K562 (cell line): Measurements from ENCODE around the gene LCN15. TPM values are rescaled to one million over a fixed set of nuclear protein-coding genes. Genes with fewer than 3 reads are reported as not detected.

Experiments
- ATAC-seq: fragments of 200-7000 bp; cut with Tn5 transposase; 3 replicates; pipeline ENCODE4 v1.9.1; 2020; ENCODE audit warnings: moderate library complexity
- BruUV-seq: library from RNA; stranded (reverse); fragments of 400-500 nt; replicated peaks from 2 replicates; lab custom pipeline; 2021; lab: Mats Ljungman, UMichigan
- CTCF ChIA-PET: fragments of 300-600 bp; formaldehyde crosslinking; extraction: SDS; loops from one replicate; lab custom pipeline; 2021; ENCODE audit warnings: low intra/inter-chr PET ratio; lab: Yijun Ruan, JAX
- POLR2A ChIA-PET: fragments of 300-600, 350-650 bp; sonication (Branson Sonifier 250); formaldehyde crosslinking; extraction: SDS; loops from one replicate; lab custom pipeline; 2021; ENCODE audit warnings: antibody characterized with exemption, inconsistent platforms; lab: Yijun Ruan, JAX
- DNase-seq, 4 experiments: peaks; one replicate each; pipeline versions ENCODE4 v3.0.0 to v3.0.0-alpha.2; 2011 to 2018; ENCODE audit warnings: low spot score in 3 of 4, mixed read lengths in 3 of 4; ENCODE audit errors: extremely low read depth in 1 of 4
- FAIRE-seq: peaks from 2 replicates; lab custom pipeline; 2011; peaks lifted over from hg19 to GRCh38; lab: Jason Lieb, UNC
- H2AFZ ChIP-seq: 2 replicates; pipeline ENCODE4 v1.6.0; 2011; ENCODE audit warnings: low read depth, low read length, control low read depth, inconsistent platforms
- H3K27ac ChIP-seq: fragments of 200-600 bp; 3 replicates; pipeline ENCODE4 v1.8.0; 2011; ENCODE audit warnings: low read depth, mild to moderate bottlenecking, control low read depth, inconsistent platforms, low read length, moderate library complexity, mixed read lengths; ENCODE audit errors: extremely low read depth
- H3K27me3 ChIP-seq, 2 experiments: fragments of 300-600 bp in 1 of 2; 2 replicates in 1 of 2; 3 replicates in 1 of 2; pipeline versions ENCODE4 v1.6.0 to v1.8.0; 2011; ENCODE audit warnings: inconsistent platforms in 2 of 2, low read length in 2 of 2, mild to moderate bottlenecking in 1 of 2, mixed read lengths in 1 of 2, moderate library complexity in 1 of 2; ENCODE audit not compliant: control insufficient read depth in 2 of 2, insufficient read depth in 2 of 2
- H3K36me3 ChIP-seq: fragments of 300-600 bp; 3 replicates; pipeline ENCODE4 v1.8.0; 2011; ENCODE audit warnings: mild to moderate bottlenecking, low read length, inconsistent platforms; ENCODE audit not compliant: control insufficient read depth, insufficient read depth
- H3K4me1 ChIP-seq, 2 experiments: fragments of 200-600 bp in 1 of 2; replicated peaks in 1 of 2; 2 replicates in 1 of 2; 3 replicates in 1 of 2; pipeline versions ENCODE4 v1.5.1 to v1.8.0; 2011; ENCODE audit warnings: inconsistent platforms in 2 of 2, low read length in 2 of 2, mild to moderate bottlenecking in 1 of 2, mixed read lengths in 1 of 2, moderate library complexity in 1 of 2; ENCODE audit not compliant: control insufficient read depth in 2 of 2, insufficient read depth in 2 of 2
- H3K4me2 ChIP-seq: 2 replicates; pipeline ENCODE4 v1.6.1; 2011; ENCODE audit warnings: low read length, control low read depth, inconsistent platforms, mixed read lengths; ENCODE audit not compliant: insufficient read depth
- H3K4me3 ChIP-seq: fragments of 200-600 bp; sonication (generic), shearing (Covaris generic); 2 replicates; pipeline ENCODE4 v1.5.1; 2016; ENCODE audit warnings: control low read depth, inconsistent platforms
- H3K79me2 ChIP-seq: fragments of 200-600 bp; 3 replicates; pipeline ENCODE4 v1.8.0; 2011; ENCODE audit warnings: low read length, inconsistent platforms; ENCODE audit not compliant: control insufficient read depth, insufficient read depth
- H3K9ac ChIP-seq, 2 experiments: 2 replicates each; pipeline versions ENCODE4 v1.6.0 to v1.6.1; 2011; ENCODE audit warnings: low read depth in 2 of 2, low read length in 2 of 2, control low read depth in 1 of 2, inconsistent platforms in 1 of 2, mild to moderate bottlenecking in 1 of 2, mixed read lengths in 1 of 2; ENCODE audit not compliant: insufficient read depth in 1 of 2
- H3K9me1 ChIP-seq: one replicate; pipeline ENCODE4 v1.6.0; 2011; ENCODE audit warnings: inconsistent platforms, mild to moderate bottlenecking, low read length, moderate library complexity; ENCODE audit not compliant: control insufficient read depth, insufficient read depth
- H3K9me3 ChIP-seq: replicated peaks from 2 replicates; pipeline ENCODE4 v1.5.1; 2011; ENCODE audit warnings: low read depth, low read length, inconsistent platforms; ENCODE audit not compliant: control insufficient read depth, insufficient read depth
- H4K20me1 ChIP-seq: replicated peaks from 2 replicates; pipeline ENCODE4 v1.6.1; 2011; ENCODE audit warnings: low read length, inconsistent platforms, mixed read lengths; ENCODE audit not compliant: control insufficient read depth, insufficient read depth
- FOXK1 ChIP-seq: sonication (generic); formaldehyde crosslinking; IDR thresholded peaks from 2 replicates; pipeline ENCODE4 v1.8.0; 2022; ENCODE audit warnings: missing genetic modification reagents, mild to moderate bottlenecking, borderline replicate concordance
- GTF2F1 ChIP-seq: IDR thresholded peaks from 2 replicates; pipeline ENCODE4 v1.6.1; 2011; ENCODE audit warnings: low read depth, low read length, improper control_type of control experiment
- NR0B1 ChIP-seq: fragments of 450-650 bp; IDR thresholded peaks from one replicate; pipeline ENCODE4 v1.6.1; 2018; ENCODE audit warnings: mild to moderate bottlenecking, moderate library complexity; ENCODE audit not compliant: partially characterized antibody
- PHB2 ChIP-seq: fragments of 450-650 bp; IDR thresholded peaks from 2 replicates; pipeline ENCODE4 v1.6.1; 2017; ENCODE audit warnings: low read depth
- RFX7 ChIP-seq: fragments of 250-450 bp; sonication (Bioruptor Pico); IDR thresholded peaks from 2 replicates; pipeline ENCODE4 v1.5.1; 2021; ENCODE audit warnings: mild to moderate bottlenecking
- RHOXF2B ChIP-seq: fragments of 250-450 bp; sonication (Bioruptor Pico); conservative IDR thresholded peaks from 2 replicates; pipeline ENCODE4 v1.5.1; 2021
- SAP30 ChIP-seq: fragments of 200-600 bp; sonication (generic); IDR thresholded peaks from 2 replicates; pipeline ENCODE4 v1.6.1; 2012; ENCODE audit warnings: borderline replicate concordance, low read depth, mild to moderate bottlenecking, moderate library complexity, low read length, control low read depth, inconsistent platforms; ENCODE audit not compliant: insufficient read depth, poor library complexity, severe bottlenecking
- TCFL5 ChIP-seq: fragments of 250-450 bp; sonication (Bioruptor Pico); conservative IDR thresholded peaks from 2 replicates; pipeline ENCODE4 v1.6.1; 2021; ENCODE audit warnings: mild to moderate bottlenecking, moderate library complexity, matching md5 sums
- TGIF2 ChIP-seq: sonication (generic); formaldehyde crosslinking; IDR thresholded peaks from 2 replicates; pipeline ENCODE4 v1.8.1; 2022; ENCODE audit warnings: mild to moderate bottlenecking, missing genetic modification reagents, moderate library complexity
- ZNF23 ChIP-seq: fragments of 250-450 bp; sonication (Bioruptor Pico); IDR thresholded peaks from 2 replicates; pipeline ENCODE4 v1.4.0; 2020; ENCODE audit warnings: mild to moderate bottlenecking
- ZNF3 ChIP-seq: fragments of 250-450 bp; sonication (Bioruptor Pico); IDR thresholded peaks from 2 replicates; pipeline ENCODE4 v1.5.0; 2021; ENCODE audit warnings: mild to moderate bottlenecking, moderate library complexity
- ZNF764 ChIP-seq: fragments of 250-450 bp; sonication (Bioruptor Pico); IDR thresholded peaks from 2 replicates; pipeline ENCODE4 v1.4.0; 2020; ENCODE audit warnings: low read depth, mild to moderate bottlenecking, moderate library complexity
- WGBS: fragments of 100-300 bp; shearing (Covaris generic); methylation state at CpG from one replicate; pipeline ENCODE4 v1.1.6; 2016; ENCODE audit warnings: low coverage, mixed read lengths; ENCODE audit not compliant: insufficient coverage; ENCODE audit errors: missing lambda C conversion rate; 5-methylcytosine and 5-hydroxymethylcytosine counted together
- in situ Hi-C: fragments of 300-500 bp; cut with MboI; formaldehyde crosslinking; loops from 4 replicates; pipeline ENCODE4 v1.15.0; 2018; ENCODE audit warnings: inconsistent platforms, mixed read lengths
- intact Hi-C: fragments of 100-400 bp; cut with micrococcal nuclease; formaldehyde crosslinking; loops from 2 replicates; pipeline ENCODE4 v1.14.2; 2022
- polyA plus RNA-seq, 8 experiments: library from polyadenylated mRNA; depleted of rRNA in 4 of 8; stranded (reverse) in 5 of 8; unstranded in 3 of 8; fragments of >200 nt; fragmentation: Nextera tagmentation in 2 of 8; fragmentation: Illumina TruSeq in 1 of 8; extraction: Ambion mirVana in 2 of 8; extraction: Trizol in 1 of 8; gene quantifications; 2 replicates each; pipeline versions ENCODE4 v1.2.1 to v1.2.3, GENCODE V29; 2011 to 2014; ENCODE audit warnings: inconsistent platforms in 1 of 8, missing spikeins in 1 of 8
- total RNA-seq, 7 experiments: library from RNA; depleted of rRNA in 6 of 7; stranded (reverse); fragments of >200 nt in 6 of 7; fragmentation: Illumina TruSeq in 2 of 7; extraction: Trizol in 2 of 7; gene quantifications; 2 replicates each; pipeline versions ENCODE4 v1.2.1 to v1.2.3, GENCODE V29; 2011 to 2021; ENCODE audit warnings: low replicate concordance in 1 of 7
- TF ChIP-seq, protein P1 (sequence below): fragments of 250-450 bp; sonication (Bioruptor Pico); IDR thresholded peaks from 2 replicates; pipeline ENCODE4 v1.8.0; 2022; ENCODE audit warnings: moderate library complexity, mild to moderate bottlenecking, inconsistent platforms

Gene LCN15
- total and polyA plus RNA-seq, 9 of the 15 experiments (the other 6 are each of a cell fraction or from before 2014, with no cell fraction given) = 0.66 TPM; not detected in 8

- 75% methylated on average over 14 of the region's 14 CpGs for WGBS
These were observed 30.1 kb upstream of the LCN15 start for GRCh38 chr9:136794281-136794999.

More at GRCh38 chr9:136794281-136794999, 30.1 kb upstream of the LCN15 start:
- ChIA-PET CTCF (no interaction called here), POLR2A (interaction anchor here (0.6 to 2.8 kb wide), 4 partner anchors 8 to 384 kb away, joined by 3 to 14 read pairs (median 5); partner anchors contain the start of gene RABL6)
- peaks cover 19% of the 10 kb centered on the region for H3K79me2 ChIP-seq
- FAIRE-seq = peak; percentile 11
- H3K9ac ChIP-seq = peak overlapping the region in 1 of 2 experiments; percentile 82; a peak in 2 of 4 replicates
- in situ Hi-C loops = loop anchor here (25.0 kb wide), 1 partner anchor 443 kb away; the partner anchor contains the start of genes CYSRT1, RNF224, SLC34A3 and TUBB4B
- no peaks in the 10 kb centered on the region for H3K9me3 ChIP-seq
- H3K9me1 ChIP-seq = peaks cover 4% of the 10 kb centered on the region
- TF ChIP-seq ZNF764 (CRISPR knock-in tag) = no peak
- no peak for TF ChIP-seq SAP30
- no peak for TF ChIP-seq GTF2F1
- no peak for TF ChIP-seq FOXK1 (CRISPR knock-in tag)
- no peak for TF ChIP-seq RFX7 (CRISPR knock-in tag)
- no peak for TF ChIP-seq ZNF3 (CRISPR knock-in tag)
- TF ChIP-seq TCFL5 (CRISPR knock-in tag) = no peak
- no peak for TF ChIP-seq RHOXF2B (CRISPR knock-in tag)
- no peak for TF ChIP-seq PHB2
- TF ChIP-seq NR0B1 = no peak
- no peak for TF ChIP-seq ZNF23
- no peak for TF ChIP-seq TGIF2 (CRISPR knock-in tag)
- TF ChIP-seq, protein P1, sequence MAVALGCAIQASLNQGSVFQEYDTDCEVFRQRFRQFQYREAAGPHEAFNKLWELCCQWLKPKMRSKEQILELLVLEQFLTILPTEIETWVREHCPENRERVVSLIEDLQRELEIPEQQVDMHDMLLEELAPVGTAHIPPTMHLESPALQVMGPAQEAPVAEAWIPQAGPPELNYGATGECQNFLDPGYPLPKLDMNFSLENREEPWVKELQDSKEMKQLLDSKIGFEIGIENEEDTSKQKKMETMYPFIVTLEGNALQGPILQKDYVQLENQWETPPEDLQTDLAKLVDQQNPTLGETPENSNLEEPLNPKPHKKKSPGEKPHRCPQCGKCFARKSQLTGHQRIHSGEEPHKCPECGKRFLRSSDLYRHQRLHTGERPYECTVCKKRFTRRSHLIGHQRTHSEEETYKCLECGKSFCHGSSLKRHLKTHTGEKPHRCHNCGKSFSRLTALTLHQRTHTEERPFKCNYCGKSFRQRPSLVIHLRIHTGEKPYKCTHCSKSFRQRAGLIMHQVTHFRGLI = no peak
- TF ChIP-seq, all 486 proteins: peak for 0
- ATAC-seq (no peak), DNase-seq (no peak)
- intact Hi-C loops = no loop called here
- peaks cover 54 to 66% of the 10 kb centered on the region in 2 experiments for H3K4me1 ChIP-seq
- H3K36me3 ChIP-seq = peaks cover 18% of the 10 kb centered on the region; the same call in 1 of the 3 replicates
- H3K4me2 ChIP-seq = no peak overlapping the region
- no peak overlapping the region for H2AFZ ChIP-seq
- H3K27me3 ChIP-seq = no peaks in the 10 kb centered on the region
- BruUV-seq = no TSS peak
- peaks cover 5% of the 10 kb centered on the region; the same call in 1 of the 2 replicates for H4K20me1 ChIP-seq
- H3K27ac ChIP-seq = no peak overlapping the region
- H3K4me3 ChIP-seq = no peak overlapping the region
